ENCODE data around the gene ENO1. TPM values are rescaled to one million over a fixed set of nuclear protein-coding genes. Genes with fewer than 3 reads are reported as not detected.

ENO1 gene
- total and polyA plus RNA-seq, 2 of the 8 experiments (the other 6 are each of a cell fraction or from before 2014, with no cell fraction given) = 1,763 to 2,117 TPM

- no peak overlapping the region for H2BK5ac ChIP-seq (ENCODE audit: low read depth, low read length)
- no peak for TF ChIP-seq EGR1 (IDR thresholded peaks at IDR 0.05; ENCODE audit: borderline replicate concordance, low read depth, low read length)
These were observed 24.3 kb upstream of the ENO1 start for GRCh38 chr1:8902765-8903164.

More at GRCh38 chr1:8902765-8903164, 24.3 kb upstream of the ENO1 start:
- H3K9ac ChIP-seq (replicated peaks in 1 of 4; ENCODE audit: extremely low read depth in 1 of 4, low read depth in 3 of 4, low read length in 3 of 4) = no peak overlapping the region
- no peaks in the 10 kb centered on the region for H3K79me1 ChIP-seq (ENCODE audit: low read depth, low read length)
- no peaks in the 10 kb centered on the region for H3K23me2 ChIP-seq (ENCODE audit: low read depth, low read length)
- no peaks in the 10 kb centered on the region for H3K79me2 ChIP-seq (ENCODE audit: control insufficient read depth in 1 of 2, insufficient read depth in 2 of 2, low read length in 2 of 2)
- no peaks in the 10 kb centered on the region for H3K4me1 ChIP-seq (replicated peaks in 1 of 4; ENCODE audit: control insufficient read depth in 3 of 4, insufficient read depth in 4 of 4, low read length in 3 of 4)
- H3K4me3 ChIP-seq (ENCODE audit: extremely low read depth in 1 of 4, insufficient read depth in 2 of 4, low read depth in 3 of 4, low read length in 4 of 4) = no peak overlapping the region
- no peak for FAIRE-seq
- H3K14ac ChIP-seq (ENCODE audit: insufficient read length) = no peak overlapping the region
- no peak overlapping the region for H4K5ac ChIP-seq (ENCODE audit: insufficient read length, low read depth, low read length)
- H3K27ac ChIP-seq (ENCODE audit: low read depth, low read length) = no peak overlapping the region
- H3K56ac ChIP-seq (replicated peaks; ENCODE audit: insufficient read length, low read depth, low read length) = no peak overlapping the region
- H4K20me1 ChIP-seq (replicated peaks in 1 of 2; ENCODE audit: control insufficient read depth in 1 of 2, insufficient read depth in 2 of 2, low read length in 2 of 2) = no peaks in the 10 kb centered on the region
- ChIA-PET POLR2A (ENCODE audit: partially characterized antibody) (no interaction called here), CTCF (ENCODE audit: partially characterized antibody) (interaction anchor here (0.7 to 1.2 kb wide), 4 partner anchors 12 to 102 kb away, joined by 3 read pairs; no protein-coding TSS in a partner anchor)
- H3K9me3 ChIP-seq (ENCODE audit: insufficient read depth in 2 of 2, low read depth in 1 of 2, low read length in 1 of 2) = 0 out of 4 replicates have a peak, but pooled peaks cover 0 to 3% of the 10 kb centered on the region in 2 experiments
- no peak overlapping the region for H3K4me2 ChIP-seq (ENCODE audit: insufficient read depth in 1 of 2, low read depth in 2 of 2, low read length in 2 of 2)
- no peak overlapping the region for H4K8ac ChIP-seq (ENCODE audit: extremely low read depth, insufficient read depth, low read length)
- H2AFZ ChIP-seq (ENCODE audit: low read length) = no peak overlapping the region
- H2BK15ac ChIP-seq (ENCODE audit: low read length) = no peak overlapping the region
- no peaks in the 10 kb centered on the region for H3K36me3 ChIP-seq (ENCODE audit: control insufficient read depth in 2 of 4, insufficient read depth in 4 of 4, low read length in 3 of 4)
- H4K91ac ChIP-seq (replicated peaks; ENCODE audit: insufficient read length, low read length) = no peak overlapping the region
- H2BK120ac ChIP-seq (replicated peaks; ENCODE audit: low read depth, low read length) = no peak overlapping the region
- no peak overlapping the region for H3K18ac ChIP-seq (ENCODE audit: extremely low read depth, low read length)
- H2BK12ac ChIP-seq (ENCODE audit: low read depth, low read length) = no peak overlapping the region
- no peak overlapping the region for H3K23ac ChIP-seq (ENCODE audit: insufficient read length)
- no peak overlapping the region for H2AK5ac ChIP-seq (ENCODE audit: low read depth, low read length)
- no peak overlapping the region for H3K4ac ChIP-seq (replicated peaks; ENCODE audit: insufficient read length, low read depth, low read length)
- DNase-seq (ENCODE audit: low read depth in 1 of 2, low spot score in 2 of 2) = no peak
- H2BK20ac ChIP-seq (ENCODE audit: low read length) = no peak overlapping the region
- no peaks in the 10 kb centered on the region for H3K27me3 ChIP-seq (replicated peaks in 1 of 4; ENCODE audit: control insufficient read depth in 3 of 4, extremely low read depth in 1 of 4, insufficient read depth in 3 of 4, low read length in 3 of 4)
- WGBS, 2 experiments (ENCODE audit: extremely low coverage in 1 of 2, insufficient coverage in 1 of 2, insufficient read length in 1 of 2, insufficient replicate concordance in 2 of 2, low coverage in 1 of 2, low lambda C conversion rate in 2 of 2, missing lambda C conversion rate in 1 of 2) = 86% methylated on average over 5 of the region's 5 CpGs; no CpG with 5 or more reads in 1 of the 2 experiments

All from H1 (cell line).